Activated CD8-positive, alpha-beta T cell treated with anti-CD3 and anti-CD28 coated beads for 36 hours (primary cell): ENCODE data around the gene STEAP2. TPM values are rescaled to one million over a fixed set of nuclear protein-coding genes. Genes with fewer than 3 reads are reported as not detected.
"Not testable (repeated sequence)": the region's sequence is repeated elsewhere in the genome, so short reads cannot be mapped to it uniquely, and the experiment has no call there.

Source experiments
- ATAC-seq: fragments of 200-7000 bp; cut with Tn5 transposase; one replicate; pipeline ENCODE4 v1.10.0; 2021; ENCODE audit warnings: mild to moderate bottlenecking, moderate library complexity
- CTCF ChIA-PET: fragments of 350-600 bp; sonication (Branson Sonifier 250); formaldehyde crosslinking; loops from one replicate; lab custom pipeline; 2021; ENCODE audit warnings: antibody characterized with exemption; lab: Charles Lee
- POLR2A ChIA-PET: fragments of 350-600 bp; sonication (Branson Sonifier 250); formaldehyde crosslinking; loops from one replicate; lab custom pipeline; 2021; ENCODE audit warnings: antibody characterized with exemption; lab: Charles Lee
- DNase-seq: peaks from one replicate; pipeline ENCODE4 v3.0.0-alpha.2; 2020
- H3K27ac Mint-ChIP-seq: one replicate; pipeline ENCODE4 v1.8.0; 2021; ENCODE audit warnings: mild to moderate bottlenecking, mixed read lengths
- H3K27me3 Mint-ChIP-seq: one replicate; pipeline ENCODE4 v1.8.0; 2021; ENCODE audit warnings: mixed read lengths
- H3K36me3 Mint-ChIP-seq: one replicate; pipeline ENCODE4 v1.8.0; 2021; ENCODE audit warnings: low read depth, mixed read lengths
- H3K4me1 Mint-ChIP-seq: one replicate; pipeline ENCODE4 v1.8.0; 2021; ENCODE audit warnings: low read depth, mixed read lengths
- H3K4me3 Mint-ChIP-seq: one replicate; pipeline ENCODE4 v1.8.0; 2021; ENCODE audit warnings: mild to moderate bottlenecking, moderate library complexity, mixed read lengths
- H3K9me3 Mint-ChIP-seq: one replicate; pipeline ENCODE4 v1.8.0; 2021; ENCODE audit warnings: mixed read lengths
- intact Hi-C: fragments of 100-400 bp; cut with micrococcal nuclease; formaldehyde crosslinking; loops from one replicate; pipeline ENCODE4 v1.10.0; 2022
- total RNA-seq, 2 experiments: library from RNA; stranded (reverse); gene quantifications; one replicate each; pipeline ENCODE4 v1.2.3, GENCODE V29; 2021
- TF ChIP-seq, protein P1 (sequence below): fragments of 200-600 bp; IDR thresholded peaks from one replicate; pipeline ENCODE4 v1.8.0; 2022; ENCODE audit warnings: antibody characterized with exemption, mild to moderate bottlenecking

STEAP2 gene
- total RNA-seq, 2 experiments from 2014 or later, result not detected

DNA sequence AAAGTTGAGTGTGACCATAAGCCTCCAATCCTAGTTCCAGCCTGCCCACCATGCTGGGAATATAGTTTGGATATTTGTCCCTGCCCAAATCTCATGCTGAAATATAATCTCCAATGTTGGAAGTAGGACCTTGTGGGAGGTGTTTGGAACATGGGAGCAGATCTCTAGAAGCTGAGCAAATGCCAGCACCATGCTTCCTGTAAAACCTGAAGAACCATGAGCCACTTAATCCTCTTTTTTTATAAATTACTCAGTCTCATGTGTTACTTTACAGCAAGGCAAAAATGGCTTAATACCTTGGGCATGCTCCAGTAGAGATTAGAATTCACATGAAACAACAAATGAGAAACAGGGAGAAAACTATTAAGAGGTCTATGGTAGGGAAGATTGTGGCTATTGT is 30.1 kb upstream of the STEAP2 start:
- Mint-ChIP-seq H3K9me3 (no peaks in the 10 kb centered on the region), H3K36me3 (no peaks in the 10 kb centered on the region), H3K27me3 (peaks cover 11% of the 10 kb centered on the region), H3K4me1 (peaks cover 28% of the 10 kb centered on the region), H3K27ac (no peak overlapping the region), H3K4me3 (no peak overlapping the region)
- ATAC-seq, result no peak
- ChIA-PET POLR2A (no interaction called here), CTCF (no interaction called here)
- intact Hi-C loops, result no loop called here
- TF ChIP-seq, protein P1, sequence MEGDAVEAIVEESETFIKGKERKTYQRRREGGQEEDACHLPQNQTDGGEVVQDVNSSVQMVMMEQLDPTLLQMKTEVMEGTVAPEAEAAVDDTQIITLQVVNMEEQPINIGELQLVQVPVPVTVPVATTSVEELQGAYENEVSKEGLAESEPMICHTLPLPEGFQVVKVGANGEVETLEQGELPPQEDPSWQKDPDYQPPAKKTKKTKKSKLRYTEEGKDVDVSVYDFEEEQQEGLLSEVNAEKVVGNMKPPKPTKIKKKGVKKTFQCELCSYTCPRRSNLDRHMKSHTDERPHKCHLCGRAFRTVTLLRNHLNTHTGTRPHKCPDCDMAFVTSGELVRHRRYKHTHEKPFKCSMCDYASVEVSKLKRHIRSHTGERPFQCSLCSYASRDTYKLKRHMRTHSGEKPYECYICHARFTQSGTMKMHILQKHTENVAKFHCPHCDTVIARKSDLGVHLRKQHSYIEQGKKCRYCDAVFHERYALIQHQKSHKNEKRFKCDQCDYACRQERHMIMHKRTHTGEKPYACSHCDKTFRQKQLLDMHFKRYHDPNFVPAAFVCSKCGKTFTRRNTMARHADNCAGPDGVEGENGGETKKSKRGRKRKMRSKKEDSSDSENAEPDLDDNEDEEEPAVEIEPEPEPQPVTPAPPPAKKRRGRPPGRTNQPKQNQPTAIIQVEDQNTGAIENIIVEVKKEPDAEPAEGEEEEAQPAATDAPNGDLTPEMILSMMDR, result no peak
- no peak for DNase-seq

GRCh38 chr7:90186290-90186689 is 25.2 kb upstream of the STEAP2 start:
- H3K27ac Mint-ChIP-seq, H3K4me1 Mint-ChIP-seq, DNase-seq, ATAC-seq, POLR2A ChIA-PET, H3K9me3 Mint-ChIP-seq, intact Hi-C loops, H3K36me3 Mint-ChIP-seq, H3K4me3 Mint-ChIP-seq: not testable (repeated sequence)
- CTCF ChIA-PET, result interaction anchor here (1.0 kb wide), 1 partner anchor 61 kb away, joined by 3 read pairs; no protein-coding TSS in a partner anchor
- peaks cover 11% of the 10 kb centered on the region for H3K27me3 Mint-ChIP-seq

DNA sequence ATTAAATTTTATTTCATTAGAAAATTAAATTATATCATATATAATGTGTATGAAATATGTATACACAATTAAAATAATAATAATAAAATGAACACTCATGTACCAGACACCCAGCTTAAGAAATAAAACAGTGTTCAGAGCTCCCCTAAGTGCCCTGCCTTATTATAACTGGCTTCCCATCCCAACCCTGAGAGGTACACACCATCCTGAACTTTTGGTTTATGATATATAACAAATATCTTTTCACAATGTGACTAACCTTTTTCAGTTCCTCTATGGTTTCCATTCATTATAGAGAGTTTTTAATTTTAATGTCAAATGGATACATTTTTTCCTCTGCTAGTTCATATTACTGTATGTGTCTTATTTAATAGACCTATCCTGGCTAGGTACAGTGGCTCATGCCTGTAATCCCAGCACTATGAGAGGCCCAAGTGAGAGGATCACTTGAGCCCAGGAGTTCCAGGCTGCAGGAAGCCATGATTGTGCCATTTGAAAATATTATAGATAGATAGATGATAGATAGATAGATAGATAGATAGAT is 24.0 kb upstream of the STEAP2 start:
- TF ChIP-seq, protein P1, result no peak
- CTCF ChIA-PET, result interaction anchor here (1.0 to 1.4 kb wide), 2 partner anchors 24 to 59 kb away, joined by 3 read pairs; partner anchors contain the start of gene STEAP2
- POLR2A ChIA-PET, result interaction anchor here (1.1 kb wide), 1 partner anchor 9 kb away, joined by 4 read pairs; no protein-coding TSS in a partner anchor
- peaks cover 7% of the 10 kb centered on the region for H3K27me3 Mint-ChIP-seq
- no peak overlapping the region for H3K27ac Mint-ChIP-seq
- H3K4me3 Mint-ChIP-seq, result no peak overlapping the region
- DNase-seq (no peak), ATAC-seq (no peak)
- intact Hi-C loops, result no loop called here
- H3K4me1 Mint-ChIP-seq, result no peaks in the 10 kb centered on the region
- H3K36me3 Mint-ChIP-seq, result no peaks in the 10 kb centered on the region
- H3K9me3 Mint-ChIP-seq, result peaks cover 11% of the 10 kb centered on the region

DNA sequence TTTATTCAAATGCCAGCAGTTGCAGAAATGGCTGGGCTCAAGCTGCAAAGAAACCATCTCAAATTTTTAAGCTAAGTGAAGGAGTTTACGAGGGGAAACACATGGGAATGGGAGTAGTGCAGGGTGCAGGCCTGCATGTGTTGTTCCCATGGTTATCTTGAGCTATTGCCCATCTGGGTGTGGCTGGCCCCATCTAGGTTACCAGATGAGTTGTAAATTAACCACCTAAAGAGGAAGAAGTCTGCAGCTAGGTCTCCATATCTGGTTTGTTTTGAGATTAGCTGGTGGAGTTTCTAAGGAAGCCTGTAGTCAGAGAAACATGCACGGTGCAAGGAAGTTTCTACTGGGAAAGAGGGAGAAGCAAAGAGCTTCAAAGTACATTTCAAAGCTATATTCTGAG is 23.3 kb upstream of the STEAP2 start:
- Mint-ChIP-seq H3K27me3 (peaks cover 2% of the 10 kb centered on the region), H3K36me3 (no peaks in the 10 kb centered on the region), H3K9me3 (peaks cover 15% of the 10 kb centered on the region), H3K4me3 (no peak overlapping the region), H3K4me1 (no peaks in the 10 kb centered on the region), H3K27ac (no peak overlapping the region)
- ChIA-PET POLR2A (interaction anchor here (1.1 kb wide), 1 partner anchor 10 kb away, joined by 4 read pairs; no protein-coding TSS in a partner anchor), CTCF (interaction anchor here (0.9 kb wide), 1 partner anchor 11 kb away, joined by 3 read pairs; no protein-coding TSS in a partner anchor)
- TF ChIP-seq, protein P1, result no peak
- DNase-seq (no peak), ATAC-seq (no peak)
- intact Hi-C loops, result no loop called here

- DNase-seq (no peak), ATAC-seq (no peak)
- CTCF ChIA-PET, result interaction anchor here (1.1 kb wide), 1 partner anchor 237 kb away, joined by 3 read pairs; no protein-coding TSS in a partner anchor
- no peaks in the 10 kb centered on the region for H3K4me1 Mint-ChIP-seq
- H3K9me3 Mint-ChIP-seq, result peaks cover 15% of the 10 kb centered on the region
- no peak overlapping the region for H3K27ac Mint-ChIP-seq
- H3K36me3 Mint-ChIP-seq, result no peaks in the 10 kb centered on the region
- no peak overlapping the region for H3K4me3 Mint-ChIP-seq
- TF ChIP-seq, protein P1, result no peak
- intact Hi-C loops, result no loop called here
- H3K27me3 Mint-ChIP-seq, result no peaks in the 10 kb centered on the region
- POLR2A ChIA-PET, result no interaction called here
These were observed 20.5 kb upstream of the STEAP2 start for GRCh38 chr7:90190995-90191394.
